Measurements from ENCODE around the gene VWCE. TPM values are rescaled to one million over a fixed set of nuclear protein-coding genes. Genes with fewer than 3 reads are reported as not detected.

Gene VWCE
- total RNA-seq, 1 experiment from 2014 or later: 2.5 TPM

GRCh38 chr11:61270354-61271076 is 24.6 kb downstream of the VWCE start:
- no peaks in the 10 kb centered on the region for H3K27me3 ChIP-seq (ENCODE audit: insufficient read depth, low read length)
- H2AFZ ChIP-seq (ENCODE audit: low read depth, low read length, poor library complexity, severe bottlenecking): no peak overlapping the region
- TF ChIP-seq CBX3 (IDR thresholded peaks at IDR 0.05; ENCODE audit: low read depth) (no peak), TCF7L2 (IDR thresholded peaks at IDR 0.05; ENCODE audit: borderline replicate concordance, extremely low read depth, insufficient read depth, insufficient read length) (no peak), EGR1 (IDR thresholded peaks at IDR 0.05; ENCODE audit: low read depth) (no peak), ZFX (IDR thresholded peaks at IDR 0.05) (no peak), ATF3 (IDR thresholded peaks at IDR 0.05) (no peak), SP1 (IDR thresholded peaks at IDR 0.05; ENCODE audit: low read depth) (no peak), POLR2AphosphoS5 (IDR thresholded peaks at IDR 0.05; ENCODE audit: low read depth, low read length) (no peak), ELF1 (IDR thresholded peaks at IDR 0.05; ENCODE audit: borderline replicate concordance, low read depth) (no peak)
- H4K20me1 ChIP-seq (ENCODE audit: insufficient read depth): no peaks in the 10 kb centered on the region
- H3K27ac ChIP-seq (ENCODE audit: low read depth, low read length): no peak overlapping the region
- ATAC-seq (no peak), DNase-seq (ENCODE audit: low read depth, low spot score) (no peak)
- peaks cover 8 to 15% of the 10 kb centered on the region in 2 experiments for H3K4me1 ChIP-seq (ENCODE audit: control insufficient read depth in 1 of 2, insufficient read depth in 2 of 2, low read length in 2 of 2)
- H3K4me2 ChIP-seq (ENCODE audit: low read length): no peak overlapping the region
- no peaks in the 10 kb centered on the region for H3K79me2 ChIP-seq (ENCODE audit: insufficient read depth, low read length)
- no peak overlapping the region for H3K9ac ChIP-seq (ENCODE audit: low read length)
- ChIA-PET POLR2A (no interaction called here), RAD21 (ENCODE audit: low non-redundant PET in 1 of 2, low total read pairs in 2 of 2, uncharacterized antibody in 2 of 2, unreplicated experiment in 2 of 2) (no interaction called here), CTCF (no interaction called here)
- H3K9me3 ChIP-seq (ENCODE audit: control insufficient read depth in 1 of 2, insufficient read depth in 1 of 2, low read depth in 1 of 2, low read length in 2 of 2): no peaks in the 10 kb centered on the region
- H3K36me3 ChIP-seq (ENCODE audit: control insufficient read depth in 1 of 2, insufficient read depth in 2 of 2, low read length in 2 of 2): no peaks in the 10 kb centered on the region
- no TSS peak for BruUV-seq (replicated peaks)
- intact Hi-C loops (cut with micrococcal nuclease): no loop called here
- H3K4me3 ChIP-seq (replicated peaks in 1 of 2; ENCODE audit: low read depth in 1 of 2, low read length in 2 of 2): no peak overlapping the region
- no peaks in the 10 kb centered on the region for H3K9me2 ChIP-seq (ENCODE audit: insufficient read depth)

- Histone ChIP-seq H3K9me3 (ENCODE audit: control insufficient read depth in 1 of 2, insufficient read depth in 1 of 2, low read depth in 1 of 2, low read length in 2 of 2) (no peaks in the 10 kb centered on the region), H3K27ac (ENCODE audit: low read depth, low read length) (no peak overlapping the region), H3K4me2 (ENCODE audit: low read length) (no peak overlapping the region), H3K9me2 (ENCODE audit: insufficient read depth) (no peaks in the 10 kb centered on the region), H2AFZ (ENCODE audit: low read depth, low read length, poor library complexity, severe bottlenecking) (no peak overlapping the region), H3K9ac (ENCODE audit: low read length) (no peak overlapping the region), H3K79me2 (ENCODE audit: insufficient read depth, low read length) (no peaks in the 10 kb centered on the region), H3K36me3 (ENCODE audit: control insufficient read depth in 1 of 2, insufficient read depth in 2 of 2, low read length in 2 of 2) (no peaks in the 10 kb centered on the region), H3K4me1 (ENCODE audit: control insufficient read depth in 1 of 2, insufficient read depth in 2 of 2, low read length in 2 of 2) (peaks cover 8 to 15% of the 10 kb centered on the region in 2 experiments), H4K20me1 (ENCODE audit: insufficient read depth) (no peaks in the 10 kb centered on the region), H3K27me3 (ENCODE audit: insufficient read depth, low read length) (no peaks in the 10 kb centered on the region), H3K4me3 (replicated peaks in 1 of 2; ENCODE audit: low read depth in 1 of 2, low read length in 2 of 2) (no peak overlapping the region)
- TF ChIP-seq SRF (IDR thresholded peaks at IDR 0.05; ENCODE audit: low read depth): no peak
- TF ChIP-seq SP1 (IDR thresholded peaks at IDR 0.05; ENCODE audit: low read depth): no peak
- TF ChIP-seq CEBPB (IDR thresholded peaks at IDR 0.05; ENCODE audit: low read depth): no peak
- no peak for TF ChIP-seq CBX3 (IDR thresholded peaks at IDR 0.05; ENCODE audit: low read depth)
- TF ChIP-seq CTCF (IDR thresholded peaks at IDR 0.05 in 2 of 3, conservative IDR thresholded peaks at IDR 0.05 in 1 of 3; ENCODE audit: borderline replicate concordance in 1 of 3, insufficient read depth in 1 of 3, low read depth in 2 of 3, low read length in 2 of 3): no peak
- TF ChIP-seq ZFX (IDR thresholded peaks at IDR 0.05): no peak
- ChIA-PET CTCF (no interaction called here), POLR2A (no interaction called here), RAD21 (ENCODE audit: low non-redundant PET in 1 of 2, low total read pairs in 2 of 2, uncharacterized antibody in 2 of 2, unreplicated experiment in 2 of 2) (no interaction called here)
- DNase-seq (ENCODE audit: low read depth, low spot score) (no peak), ATAC-seq (no peak)
- BruUV-seq (replicated peaks): no TSS peak
- intact Hi-C loops (cut with micrococcal nuclease): no loop called here
These were observed 26.4 kb downstream of the VWCE start for GRCh38 chr11:61268588-61269250.
